ENCODE measurements around the gene FARS2. TPM values are rescaled to one million over a fixed set of nuclear protein-coding genes. Genes with fewer than 3 reads are reported as not detected.

FARS2 gene
- total RNA-seq, 1 donor from 2014 or later, result 23.3 TPM

GRCh38 chr6:5630636-5631035, 369.3 kb downstream of the FARS2 start:
- DNase-seq (ENCODE audit: low read depth, low spot score), result no peak
- H3K4me1 Mint-ChIP-seq, result peaks cover 11% of the 10 kb centered on the region
- no peak overlapping the region for H3K4me3 Mint-ChIP-seq
- TF ChIP-seq CTCF (conservative IDR thresholded peaks at IDR 0.05), result no peak
- H3K9me3 Mint-ChIP-seq, result no peaks in the 10 kb centered on the region
- no peaks in the 10 kb centered on the region for H3K36me3 Mint-ChIP-seq (ENCODE audit: low read depth)
- no peaks in the 10 kb centered on the region for H3K27me3 Mint-ChIP-seq (ENCODE audit: low read depth)
- no peak overlapping the region for H3K27ac Mint-ChIP-seq (ENCODE audit: unreplicated experiment)

GRCh38 chr6:5632348-5632935, 371.1 kb downstream of the FARS2 start:
- H3K9me3 Mint-ChIP-seq, result no peaks in the 10 kb centered on the region
- H3K27me3 Mint-ChIP-seq (ENCODE audit: low read depth), result no peaks in the 10 kb centered on the region
- H3K36me3 Mint-ChIP-seq (ENCODE audit: low read depth), result no peaks in the 10 kb centered on the region
- H3K4me3 Mint-ChIP-seq, result no peak overlapping the region
- no peak for DNase-seq (ENCODE audit: low read depth, low spot score)
- TF ChIP-seq CTCF (conservative IDR thresholded peaks at IDR 0.05), result no peak
- peaks cover 11% of the 10 kb centered on the region for H3K4me1 Mint-ChIP-seq
- H3K27ac Mint-ChIP-seq (ENCODE audit: unreplicated experiment), result no peak overlapping the region

- no peak for TF ChIP-seq CTCF (conservative IDR thresholded peaks at IDR 0.05)
- Mint-ChIP-seq H3K9me3 (no peaks in the 10 kb centered on the region), H3K4me3 (no peak overlapping the region), H3K27me3 (ENCODE audit: low read depth) (no peaks in the 10 kb centered on the region), H3K27ac (ENCODE audit: unreplicated experiment) (no peak overlapping the region), H3K36me3 (ENCODE audit: low read depth) (no peaks in the 10 kb centered on the region), H3K4me1 (peaks cover 5% of the 10 kb centered on the region)
- no peak for DNase-seq (ENCODE audit: low read depth, low spot score)
These were observed 373.2 kb downstream of the FARS2 start for GRCh38 chr6:5634525-5634924.

GRCh38 chr6:5636210-5637030, 375.1 kb downstream of the FARS2 start:
- Mint-ChIP-seq H3K27ac (ENCODE audit: unreplicated experiment) (no peak overlapping the region), H3K9me3 (peaks cover 8% of the 10 kb centered on the region), H3K4me1 (peaks cover 5% of the 10 kb centered on the region), H3K4me3 (no peak overlapping the region), H3K36me3 (ENCODE audit: low read depth) (peaks cover 9% of the 10 kb centered on the region), H3K27me3 (ENCODE audit: low read depth) (no peaks in the 10 kb centered on the region)
- no peak for DNase-seq (ENCODE audit: low read depth, low spot score)
- no peak for TF ChIP-seq CTCF (conservative IDR thresholded peaks at IDR 0.05)

GRCh38 chr6:5637714-5638113, 376.4 kb downstream of the FARS2 start:
- no peak for TF ChIP-seq CTCF (conservative IDR thresholded peaks at IDR 0.05)
- Mint-ChIP-seq H3K9me3 (peaks cover 8% of the 10 kb centered on the region), H3K27ac (ENCODE audit: unreplicated experiment) (no peak overlapping the region), H3K4me1 (peaks cover 5% of the 10 kb centered on the region), H3K36me3 (ENCODE audit: low read depth) (peaks cover 12% of the 10 kb centered on the region), H3K4me3 (no peak overlapping the region), H3K27me3 (ENCODE audit: low read depth) (no peaks in the 10 kb centered on the region)
- no peak for DNase-seq (ENCODE audit: low read depth, low spot score)

Measured in neural crest cell (in vitro differentiated cells).